Spleen (tissue), 11 donors: ENCODE measurements around the gene ATXN1. TPM values are rescaled to one million over a fixed set of nuclear protein-coding genes. Genes with fewer than 3 reads are reported as not detected.

Source experiments
- DNase-seq: peaks from one replicate; pipeline ENCODE4 v3.0.0-alpha.2; 2020
- H3K27ac ChIP-seq, 8 donors: fragments of 200-600 bp; sonication (generic) in 7 of 8; 1 replicate in 4 of 8; 2 replicates in 4 of 8; pipeline versions ENCODE4 v1.5.0 to v1.8.0; 2016 to 2021; ENCODE audit warnings: inconsistent platforms in 4 of 8, mild to moderate bottlenecking in 4 of 8, moderate library complexity in 1 of 8
- H3K27me3 ChIP-seq, 7 donors: fragments of 200-600 bp; sonication (generic) in 6 of 7; replicated peaks in 1 of 7; 1 replicate in 4 of 7; 2 replicates in 3 of 7; pipeline versions ENCODE4 v1.5.0 to v1.8.0; 2016 to 2021; ENCODE audit warnings: inconsistent platforms in 3 of 7, mild to moderate bottlenecking in 1 of 7
- H3K36me3 ChIP-seq, 6 donors: fragments of 200-600 bp; sonication (generic) in 5 of 6; 1 replicate in 4 of 6; 2 replicates in 2 of 6; pipeline versions ENCODE4 v1.5.0 to v1.8.0; 2016 to 2021; ENCODE audit warnings: inconsistent platforms in 2 of 6
- H3K4me1 ChIP-seq, 6 donors: fragments of 200-600 bp; sonication (generic) in 5 of 6; 1 replicate in 3 of 6; 2 replicates in 3 of 6; pipeline versions ENCODE4 v1.5.0 to v1.8.0; 2016 to 2021; ENCODE audit warnings: inconsistent platforms in 3 of 6
- H3K4me3 ChIP-seq, 8 donors: fragments of 200-600 bp; sonication (generic) in 7 of 8; 1 replicate in 4 of 8; 2 replicates in 4 of 8; pipeline versions ENCODE4 v1.5.0 to v1.8.0; 2016 to 2021; ENCODE audit warnings: inconsistent platforms in 4 of 8, mild to moderate bottlenecking in 4 of 8, moderate library complexity in 2 of 8
- H3K9me3 ChIP-seq, 8 donors: fragments of 200-600 bp; sonication (generic) in 7 of 8; 1 replicate in 4 of 8; 2 replicates in 4 of 8; pipeline versions ENCODE4 v1.5.0 to v1.8.0; 2016 to 2021; ENCODE audit warnings: inconsistent platforms in 4 of 8
- CTCF ChIP-seq, 11 experiments: fragments of 200-600 bp in 7 of 11; fragments of 450-650 bp in 4 of 11; sonication (generic) in 4 of 11; IDR thresholded peaks in 8 of 11; conservative IDR thresholded peaks in 3 of 11; 1 replicate in 7 of 11; 2 replicates in 4 of 11; pipeline versions ENCODE4 v1.4.0 to v1.8.0; 2016 to 2021; ENCODE audit warnings: antibody characterized with exemption in 11 of 11, inconsistent platforms in 4 of 11, mild to moderate bottlenecking in 1 of 11
- POLR2A ChIP-seq, 3 donors: fragments of 450-650 bp; IDR thresholded peaks; one replicate each; pipeline ENCODE4 v1.5.1; 2017; ENCODE audit warnings: antibody characterized with exemption in 3 of 3, mild to moderate bottlenecking in 1 of 3
- POLR2AphosphoS5 ChIP-seq, 3 donors: sonication (generic); formaldehyde crosslinking; IDR thresholded peaks; one replicate each; pipeline ENCODE4 v1.5.1; 2017; ENCODE audit warnings: antibody characterized with exemption in 3 of 3
- WGBS, 5 donors: extraction: QIAGEN DNeasy Blood & Tissue Kit in 3 of 5; methylation state at CpG; one replicate each; pipeline versions ENCODE4 v1.1.5 to v1.1.7; 2013 to 2018; 5-methylcytosine and 5-hydroxymethylcytosine counted together
- intact Hi-C: fragments of 100-400 bp; cut with DNase I; formaldehyde crosslinking; loops from one replicate; pipeline ENCODE4 v1.15.0; 2023; ENCODE audit warnings: low total_unique reads
- polyA plus RNA-seq, 3 donors: library from polyadenylated mRNA; stranded (reverse); fragments of 200-250 nt; gene quantifications; one replicate each; pipeline ENCODE4 v1.2.1, GENCODE V29; 2013
- total RNA-seq, 7 donors: library from RNA; depleted of rRNA in 3 of 7; stranded (reverse); fragments of >200 nt in 3 of 7; fragmentation: NEBNext Ultra II Directional in 4 of 7; extraction: Animal tissue kit (Norgen Biotek cat#: 25700) in 4 of 7; gene quantifications; one replicate each; pipeline versions ENCODE4 v1.1.0 to v1.2.1, GENCODE V29; 2016 to 2021
- donor health status: healthy with polysubstance abuse.
- donor health status: DM: no; HTN: no; CAD: no; lungs with moderate emphysema.
- donor health status: DM: no; HTN: no; CAD: no.
- donor health status: Bipolar disorder and iron deficiency.
- donor health status: healthy.
- donor health status: DM: no; HTN: no; CAD: no.
- donor health status: DM: yes; HTN: yes; CAD: no.

ATXN1 gene
- total and polyA plus RNA-seq, 10 donors: 3.5 to 123 (median 73.9) TPM

- intact Hi-C loops: no loop called here
- Histone ChIP-seq H3K9me3 (no peaks in the 10 kb centered on the region), H3K4me1 (peaks cover 0 to 48% (median 21%) of the 10 kb centered on the region in 6 donors), H3K27me3 (no peaks in the 10 kb centered on the region), H3K36me3 (peaks cover 0 to 9% (median 0%) of the 10 kb centered on the region in 6 donors), H3K4me3 (no peak overlapping the region), H3K27ac (no peak overlapping the region)
- WGBS, 5 donors: 90 to 93% (median 92%) methylated on average over 10 of the region's 10 CpGs
- DNase-seq: no peak
- TF ChIP-seq POLR2A (IDR thresholded peaks at IDR 0.05) (no peak), CTCF (IDR thresholded peaks at IDR 0.05 in 8 of 11, conservative IDR thresholded peaks at IDR 0.05 in 3 of 11) (no peak), POLR2AphosphoS5 (IDR thresholded peaks at IDR 0.05) (no peak)
These were observed 164.5 kb downstream of the ATXN1 start for GRCh38 chr6:16596616-16597331.

- H3K27ac ChIP-seq: peak overlapping the region in 4 of 8 donors; percentile 45 to 63 (median 56)
- WGBS, 5 donors: 65 to 81% (median 74%) methylated on average over 8 of the region's 8 CpGs
- no peak for TF ChIP-seq POLR2AphosphoS5 (IDR thresholded peaks at IDR 0.05)
- no peak for TF ChIP-seq CTCF (IDR thresholded peaks at IDR 0.05 in 8 of 11, conservative IDR thresholded peaks at IDR 0.05 in 3 of 11)
- TF ChIP-seq POLR2A (IDR thresholded peaks at IDR 0.05): no peak
- no peaks in the 10 kb centered on the region for H3K9me3 ChIP-seq
- DNase-seq: no peak
- peaks cover 0 to 9% (median 0%) of the 10 kb centered on the region in 6 donors for H3K36me3 ChIP-seq
- peaks cover 0 to 58% (median 29%) of the 10 kb centered on the region in 6 donors for H3K4me1 ChIP-seq
- no peak overlapping the region for H3K4me3 ChIP-seq
- no peaks in the 10 kb centered on the region for H3K27me3 ChIP-seq
- intact Hi-C loops: no loop called here
These were observed 165.6 kb downstream of the ATXN1 start for GRCh38 chr6:16595514-16596120.

- intact Hi-C loops: no loop called here
- H3K27me3 ChIP-seq: no peaks in the 10 kb centered on the region
- WGBS, 5 donors: 56 to 82% (median 64%) methylated on average over 5 of the region's 5 CpGs
- H3K27ac ChIP-seq: peak overlapping the region in 5 of 8 donors; percentile 27 to 63 (median 48)
- no peak for DNase-seq
- peaks cover 0 to 9% (median 0%) of the 10 kb centered on the region in 6 donors for H3K36me3 ChIP-seq
- H3K4me3 ChIP-seq: no peak overlapping the region
- TF ChIP-seq POLR2A (IDR thresholded peaks at IDR 0.05) (no peak), CTCF (IDR thresholded peaks at IDR 0.05 in 8 of 11, conservative IDR thresholded peaks at IDR 0.05 in 3 of 11) (no peak), POLR2AphosphoS5 (IDR thresholded peaks at IDR 0.05) (no peak)
- H3K4me1 ChIP-seq: peaks cover 0 to 58% (median 24%) of the 10 kb centered on the region in 6 donors
- no peaks in the 10 kb centered on the region for H3K9me3 ChIP-seq
These were observed 166.4 kb downstream of the ATXN1 start for GRCh38 chr6:16594849-16595248.
